GM10847 (cell line): ENCODE measurements around the gene FAM120B.

Source experiments
- POLR2A ChIP-seq: IDR thresholded peaks from 2 replicates; pipeline ENCODE4 v1.6.1; 2011; ENCODE audit not compliant: insufficient read length; ENCODE audit errors: extremely low read depth

FAM120B gene

GRCh38 chr6:170355661-170356060 lies 49.1 kb downstream of the FAM120B start:
- no peak for TF ChIP-seq POLR2A

GRCh38 chr6:170357812-170358211 lies 51.3 kb downstream of the FAM120B start:
- no peak for TF ChIP-seq POLR2A

- TF ChIP-seq POLR2A = no peak
Measured at GRCh38 chr6:170358496-170358895, 51.9 kb downstream of the FAM120B start.

- TF ChIP-seq POLR2A = no peak
Measured at GRCh38 chr6:170360476-170360875, 53.9 kb downstream of the FAM120B start.

GRCh38 chr6:170361335-170361734 lies 54.8 kb downstream of the FAM120B start:
- no peak for TF ChIP-seq POLR2A

- no peak for TF ChIP-seq POLR2A
Measured at GRCh38 chr6:170362121-170362520, 55.6 kb downstream of the FAM120B start.

GRCh38 chr6:170363255-170363654 lies 56.7 kb downstream of the FAM120B start:
- no peak for TF ChIP-seq POLR2A

- no peak for TF ChIP-seq POLR2A
Measured at GRCh38 chr6:170365121-170365520, 58.6 kb downstream of the FAM120B start.

- no peak for TF ChIP-seq POLR2A
Measured at GRCh38 chr6:170365593-170365992, 59.0 kb downstream of the FAM120B start.

GRCh38 chr6:170366248-170366960 lies 59.8 kb downstream of the FAM120B start:
- TF ChIP-seq POLR2A = no peak

- TF ChIP-seq POLR2A = no peak
Measured at GRCh38 chr6:170367241-170367640, 60.7 kb downstream of the FAM120B start.

GRCh38 chr6:170368544-170368943 lies 62.0 kb downstream of the FAM120B start:
- TF ChIP-seq POLR2A = no peak

- TF ChIP-seq POLR2A = no peak
Measured at GRCh38 chr6:170369403-170369802, 62.8 kb downstream of the FAM120B start.

- no peak for TF ChIP-seq POLR2A
Measured at GRCh38 chr6:170370416-170370815, 63.9 kb downstream of the FAM120B start.

- no peak for TF ChIP-seq POLR2A
Measured at GRCh38 chr6:170371080-170371479, 64.5 kb downstream of the FAM120B start.

- TF ChIP-seq POLR2A = no peak
Measured at GRCh38 chr6:170371588-170371987, 65.0 kb downstream of the FAM120B start.
